GM12865 (cell line): ENCODE measurements around the gene KRTCAP2.

ENCODE experiments used
- DNase-seq: peaks from one replicate; pipeline ENCODE4 v3.0.0; 2010; ENCODE audit warnings: low read depth
- H3K4me3 ChIP-seq: 2 replicates; pipeline ENCODE4 v1.5.1; 2011; ENCODE audit warnings: mild to moderate bottlenecking, low read depth, low read length, control low read depth
- TF ChIP-seq, protein P1 (sequence below): IDR thresholded peaks from 2 replicates; pipeline ENCODE4 v1.5.1; 2011; ENCODE audit warnings: low read length, control low read depth, low read depth, inconsistent platforms; ENCODE audit not compliant: insufficient read depth; ENCODE audit errors: missing control alignments

The KRTCAP2 gene

GRCh38 chr1:155177918-155178281 lies 4.8 kb upstream of the KRTCAP2 start:
- no peak for DNase-seq
- H3K4me3 ChIP-seq, result no peak overlapping the region
- TF ChIP-seq, protein P1, sequence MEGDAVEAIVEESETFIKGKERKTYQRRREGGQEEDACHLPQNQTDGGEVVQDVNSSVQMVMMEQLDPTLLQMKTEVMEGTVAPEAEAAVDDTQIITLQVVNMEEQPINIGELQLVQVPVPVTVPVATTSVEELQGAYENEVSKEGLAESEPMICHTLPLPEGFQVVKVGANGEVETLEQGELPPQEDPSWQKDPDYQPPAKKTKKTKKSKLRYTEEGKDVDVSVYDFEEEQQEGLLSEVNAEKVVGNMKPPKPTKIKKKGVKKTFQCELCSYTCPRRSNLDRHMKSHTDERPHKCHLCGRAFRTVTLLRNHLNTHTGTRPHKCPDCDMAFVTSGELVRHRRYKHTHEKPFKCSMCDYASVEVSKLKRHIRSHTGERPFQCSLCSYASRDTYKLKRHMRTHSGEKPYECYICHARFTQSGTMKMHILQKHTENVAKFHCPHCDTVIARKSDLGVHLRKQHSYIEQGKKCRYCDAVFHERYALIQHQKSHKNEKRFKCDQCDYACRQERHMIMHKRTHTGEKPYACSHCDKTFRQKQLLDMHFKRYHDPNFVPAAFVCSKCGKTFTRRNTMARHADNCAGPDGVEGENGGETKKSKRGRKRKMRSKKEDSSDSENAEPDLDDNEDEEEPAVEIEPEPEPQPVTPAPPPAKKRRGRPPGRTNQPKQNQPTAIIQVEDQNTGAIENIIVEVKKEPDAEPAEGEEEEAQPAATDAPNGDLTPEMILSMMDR, result no peak

GRCh38 chr1:155177192-155177917 lies 4.3 kb upstream of the KRTCAP2 start:
- no peak for DNase-seq
- TF ChIP-seq, protein P1, result no peak
- H3K4me3 ChIP-seq, result no peak overlapping the region

DNA sequence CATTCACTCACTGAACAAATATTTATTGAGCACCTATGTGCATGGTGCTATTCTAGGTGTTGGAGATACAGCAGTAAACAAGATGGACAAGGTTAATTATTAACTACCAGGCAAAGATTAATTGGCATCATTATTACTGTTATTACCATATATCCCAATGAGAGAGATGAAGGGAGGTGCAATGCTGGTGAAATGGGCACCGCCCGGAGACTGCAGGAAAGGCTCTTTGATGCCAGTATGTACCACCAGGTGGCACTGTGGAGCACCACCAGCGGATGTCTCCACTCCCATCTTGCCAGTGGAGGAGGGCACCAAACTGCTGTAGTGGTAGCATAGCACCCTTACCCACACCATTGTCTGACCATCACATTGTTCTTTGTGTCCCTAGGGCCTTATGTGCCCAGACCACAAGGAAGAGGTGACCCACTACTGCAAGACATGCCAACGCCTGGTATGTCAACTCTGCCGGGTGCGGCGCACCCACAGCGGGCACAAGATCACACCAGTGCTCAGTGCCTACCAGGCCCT lies 3.5 kb upstream of the KRTCAP2 start:
- no peak overlapping the region for H3K4me3 ChIP-seq
- peak; percentile 82 for DNase-seq
- TF ChIP-seq, protein P1, result peak; percentile 91

DNA sequence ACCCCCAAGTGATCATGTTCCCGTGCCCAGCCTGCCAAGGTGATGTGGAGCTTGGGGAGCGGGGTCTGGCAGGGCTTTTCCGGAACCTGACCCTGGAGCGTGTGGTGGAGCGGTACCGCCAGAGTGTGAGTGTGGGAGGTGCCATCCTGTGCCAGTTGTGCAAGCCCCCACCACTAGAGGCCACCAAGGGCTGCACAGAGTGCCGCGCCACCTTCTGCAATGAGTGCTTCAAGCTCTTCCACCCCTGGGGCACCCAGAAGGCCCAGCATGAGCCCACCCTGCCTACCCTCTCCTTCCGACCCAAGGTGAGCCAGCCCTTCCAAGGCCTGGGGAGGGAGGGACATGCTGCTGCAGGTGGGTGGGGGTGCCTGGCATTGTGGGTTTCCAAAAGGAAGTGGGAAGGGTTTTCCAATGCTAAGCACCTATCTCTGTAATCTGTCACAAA lies 2.8 kb upstream of the KRTCAP2 start:
- peak; percentile 29 for DNase-seq
- TF ChIP-seq, protein P1, result peak; percentile 20
- H3K4me3 ChIP-seq, result no peak overlapping the region

DNA sequence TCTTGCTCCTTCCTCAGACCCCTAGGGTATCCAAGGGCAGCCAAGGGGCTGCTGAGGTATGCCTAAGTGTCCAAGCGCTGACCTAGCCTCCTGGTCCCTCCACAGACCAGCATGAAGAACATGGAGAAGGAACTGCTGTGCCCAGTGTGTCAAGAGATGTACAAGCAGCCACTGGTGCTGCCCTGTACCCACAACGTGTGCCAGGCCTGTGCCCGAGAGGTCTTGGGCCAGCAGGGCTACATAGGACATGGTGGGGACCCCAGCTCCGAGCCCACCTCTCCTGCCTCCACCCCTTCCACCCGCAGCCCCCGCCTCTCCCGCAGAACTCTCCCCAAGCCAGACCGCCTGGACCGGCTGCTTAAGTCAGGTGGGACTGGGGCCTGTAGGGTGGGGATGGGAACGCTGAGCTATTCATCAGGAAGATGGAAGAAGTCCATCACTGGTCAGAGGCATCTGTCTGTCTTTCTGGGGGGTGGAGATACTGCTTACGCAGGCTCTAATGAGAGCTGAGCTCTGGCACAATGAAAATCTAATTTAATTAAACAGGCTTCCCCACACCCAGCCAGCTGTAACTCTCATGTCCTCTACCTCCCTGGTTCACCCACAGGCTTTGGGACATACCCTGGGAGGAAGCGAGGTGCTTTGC lies 2.3 kb upstream of the KRTCAP2 start:
- TF ChIP-seq, protein P1, result no peak
- no peak overlapping the region for H3K4me3 ChIP-seq
- DNase-seq, result peak; percentile 2

DNA sequence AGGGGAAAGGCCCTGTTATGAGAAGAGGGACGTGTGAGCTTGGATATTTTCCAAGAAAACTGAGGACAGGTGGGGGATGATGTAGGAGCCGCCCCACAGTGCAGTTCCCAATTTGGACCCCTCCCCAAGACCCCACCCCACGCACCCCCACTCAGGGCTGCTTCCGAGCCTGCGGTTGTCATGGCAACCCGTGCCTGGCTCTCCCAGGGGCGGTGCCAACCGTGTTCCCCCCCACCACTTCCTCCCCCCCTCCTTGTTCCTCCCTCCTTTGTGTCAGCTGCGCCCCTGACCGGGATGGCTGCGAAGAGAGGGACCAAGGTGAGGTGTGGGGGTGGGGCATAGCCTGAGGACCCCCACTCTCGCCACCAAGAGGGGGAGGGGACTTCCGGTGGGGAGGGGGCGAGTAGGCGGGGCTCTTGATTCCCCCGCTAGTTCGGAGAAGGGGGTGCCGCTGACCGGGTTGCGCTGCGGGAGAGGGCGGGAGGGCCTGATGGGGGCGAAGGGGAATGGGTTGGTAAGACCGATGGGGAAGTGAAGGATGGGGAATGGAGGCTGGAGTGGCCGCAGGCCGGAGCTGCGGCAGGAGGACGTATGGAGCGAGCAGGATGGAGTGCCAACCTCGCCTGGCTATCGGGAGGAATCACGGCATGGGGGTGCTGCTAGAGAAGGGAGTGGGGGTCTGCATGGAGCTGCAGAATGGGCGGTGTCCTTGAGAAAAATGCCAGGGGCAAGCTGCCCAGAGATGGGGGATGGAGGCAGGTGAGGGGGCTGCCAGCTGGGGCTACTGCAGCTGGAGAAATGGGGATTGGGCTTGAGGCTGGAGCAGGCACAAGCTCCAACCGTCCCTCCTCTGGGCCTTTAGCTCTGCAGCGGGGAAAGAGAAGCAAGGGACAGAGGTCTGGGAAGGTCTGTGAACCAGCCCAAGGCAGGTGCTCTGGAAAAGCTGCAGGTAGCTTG lies 1.5 kb upstream of the KRTCAP2 start:
- TF ChIP-seq, protein P1, result no peak
- peak overlapping the region; percentile 39 for H3K4me3 ChIP-seq
- DNase-seq, result peak; percentile 30
